K562 (cell line): ENCODE data around the gene NIPAL3.

ENCODE experiments used
- ZNF263 ChIP-seq: sonication (generic); formaldehyde crosslinking; IDR thresholded peaks from 2 replicates; pipeline ENCODE4 v1.8.0; 2022; ENCODE audit warnings: mild to moderate bottlenecking, missing genetic modification reagents, borderline replicate concordance
- ZNF766 ChIP-seq: fragments of 200-800 bp; sonication (Bioruptor generic); conservative IDR thresholded peaks from 2 replicates; pipeline ENCODE4 v1.6.1; 2016; ENCODE audit warnings: missing genetic modification characterization, missing compliant biosample characterization

DNA sequence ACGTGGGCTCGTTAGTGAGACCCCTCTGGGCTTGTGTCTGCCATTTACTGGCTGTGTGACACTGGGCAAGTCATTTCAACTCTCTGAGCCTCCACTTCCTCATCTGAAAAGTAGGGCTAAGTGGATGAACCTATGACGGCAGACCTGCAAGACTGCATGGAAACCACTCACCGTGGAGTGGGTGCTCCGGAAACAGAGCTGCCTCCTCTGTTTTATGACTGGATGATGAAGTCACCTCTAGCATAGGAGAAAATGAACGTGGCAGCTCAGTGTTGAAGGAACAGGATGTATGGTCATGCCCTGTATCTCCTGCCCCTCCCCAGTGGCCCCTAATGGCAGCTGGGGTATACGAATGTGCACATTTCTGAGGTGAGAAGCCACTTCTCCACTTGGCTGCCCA is 42.6 kb upstream of the NIPAL3 start:
- no peak for TF ChIP-seq ZNF263 (CRISPR knock-in tag)
- no peak for TF ChIP-seq ZNF766 (CRISPR knock-in tag)
